Neural crest cell (in vitro differentiated cells): ENCODE measurements around the gene ZNF341. TPM values are rescaled to one million over a fixed set of nuclear protein-coding genes. Genes with fewer than 3 reads are reported as not detected.

Source experiments
- DNase-seq: peaks from one replicate; pipeline ENCODE4 v3.0.0; 2021; ENCODE audit warnings: low read depth, mixed read lengths, low spot score
- H3K27ac Mint-ChIP-seq: one replicate; pipeline ENCODE4 v1.8.0; 2021; ENCODE audit warnings: mild to moderate bottlenecking, mixed read lengths; ENCODE audit not compliant: unreplicated experiment
- H3K27me3 Mint-ChIP-seq: 2 replicates; pipeline ENCODE4 v1.8.0; 2021; ENCODE audit warnings: low read depth, mild to moderate bottlenecking, mixed read lengths
- H3K36me3 Mint-ChIP-seq: 2 replicates; pipeline ENCODE4 v1.8.0; 2021; ENCODE audit warnings: low read depth, mild to moderate bottlenecking, mixed read lengths
- H3K4me1 Mint-ChIP-seq: 2 replicates; pipeline ENCODE4 v1.8.0; 2021; ENCODE audit warnings: mixed read lengths
- H3K4me3 Mint-ChIP-seq: one replicate; pipeline ENCODE4 v1.8.0; 2021; ENCODE audit warnings: mild to moderate bottlenecking, mixed read lengths
- H3K9me3 Mint-ChIP-seq: 2 replicates; pipeline ENCODE4 v1.8.0; 2021; ENCODE audit warnings: mixed read lengths
- CTCF ChIP-seq: fragments of 200-600 bp; sonication (generic); conservative IDR thresholded peaks from 2 replicates; pipeline ENCODE4 v1.5.0; 2021; ENCODE audit warnings: antibody characterized with exemption, mild to moderate bottlenecking
- total RNA-seq: library from RNA; stranded (reverse); gene quantifications from 2 replicates; pipeline ENCODE4 v1.2.1, GENCODE V29; 2021

The ZNF341 gene
- total RNA-seq, 1 donor from 2014 or later, result 5.1 TPM

GRCh38 chr20:33796263-33796906 is 64.6 kb downstream of the ZNF341 start:
- Mint-ChIP-seq H3K9me3 (no peaks in the 10 kb centered on the region), H3K4me1 (no peaks in the 10 kb centered on the region), H3K4me3 (no peak overlapping the region), H3K36me3 (no peaks in the 10 kb centered on the region), H3K27me3 (no peaks in the 10 kb centered on the region), H3K27ac (no peak overlapping the region)
- no peak for TF ChIP-seq CTCF
- no peak for DNase-seq

- no peak for TF ChIP-seq CTCF
Observed at GRCh38 chr20:33796907-33797544, 65.2 kb downstream of the ZNF341 start.

DNA sequence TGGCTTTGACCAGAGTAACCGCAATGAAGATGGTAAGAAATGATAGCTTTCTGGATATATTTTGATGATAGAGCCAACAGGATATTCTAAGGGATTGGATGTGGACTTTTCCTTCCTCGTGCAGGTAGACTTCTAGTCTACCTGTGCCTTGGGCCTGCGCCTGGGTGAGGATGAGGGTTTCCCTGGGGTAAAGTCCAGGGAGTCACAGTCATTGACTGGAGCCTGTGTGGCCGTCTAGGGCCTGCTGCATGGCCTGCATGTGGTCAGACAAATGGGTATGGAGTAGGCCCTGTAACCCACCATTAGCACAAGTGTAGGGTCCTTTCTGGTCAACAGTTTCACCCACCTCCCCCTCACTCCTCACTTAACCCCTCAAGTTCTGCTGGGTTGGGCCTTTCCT is 66.6 kb downstream of the ZNF341 start:
- no peak for DNase-seq
- no peaks in the 10 kb centered on the region for H3K4me1 Mint-ChIP-seq
- H3K27ac Mint-ChIP-seq, result no peak overlapping the region
- no peak for TF ChIP-seq CTCF
- H3K9me3 Mint-ChIP-seq, result no peaks in the 10 kb centered on the region
- no peak overlapping the region for H3K4me3 Mint-ChIP-seq
- no peaks in the 10 kb centered on the region for H3K36me3 Mint-ChIP-seq
- H3K27me3 Mint-ChIP-seq, result no peaks in the 10 kb centered on the region

More at GRCh38 chr20:33796907-33797544, 65.2 kb downstream of the ZNF341 start:
- no peaks in the 10 kb centered on the region for H3K4me1 Mint-ChIP-seq
- H3K4me3 Mint-ChIP-seq, result no peak overlapping the region
- no peak overlapping the region for H3K27ac Mint-ChIP-seq
- no peaks in the 10 kb centered on the region for H3K27me3 Mint-ChIP-seq
- DNase-seq, result no peak
- no peaks in the 10 kb centered on the region for H3K36me3 Mint-ChIP-seq
- no peaks in the 10 kb centered on the region for H3K9me3 Mint-ChIP-seq

- Mint-ChIP-seq H3K27ac (no peak overlapping the region), H3K27me3 (peaks cover 2% of the 10 kb centered on the region), H3K4me1 (no peaks in the 10 kb centered on the region), H3K9me3 (no peaks in the 10 kb centered on the region), H3K36me3 (no peaks in the 10 kb centered on the region), H3K4me3 (no peak overlapping the region)
- no peak for DNase-seq
- no peak for TF ChIP-seq CTCF
Observed at GRCh38 chr20:33803921-33804337, 72.1 kb downstream of the ZNF341 start.

DNA sequence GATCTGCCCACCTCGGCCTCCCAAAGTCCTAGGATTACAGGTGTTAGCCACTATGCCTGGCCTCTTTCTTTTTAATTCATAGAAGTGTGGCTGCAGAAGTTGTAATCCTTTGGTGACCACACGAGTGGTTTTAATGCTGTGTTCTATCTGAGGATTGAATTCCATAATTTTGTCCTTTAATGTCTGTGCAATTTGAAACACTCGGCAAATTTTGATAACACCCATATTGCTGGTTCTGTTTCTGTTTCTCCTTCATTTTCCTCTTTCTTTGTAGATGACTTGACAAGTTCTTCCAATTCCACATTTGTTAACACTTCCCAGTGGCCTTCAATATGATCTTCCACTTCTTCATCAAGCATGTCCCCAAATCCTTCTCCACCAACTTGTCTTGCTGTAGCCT is 76.6 kb downstream of the ZNF341 start:
- no peak overlapping the region for H3K27ac Mint-ChIP-seq

More for the DNA sequence above, 76.6 kb downstream of the ZNF341 start:
- Mint-ChIP-seq H3K27me3 (peaks cover 2% of the 10 kb centered on the region), H3K9me3 (no peaks in the 10 kb centered on the region), H3K4me3 (no peak overlapping the region), H3K4me1 (peaks cover 24% of the 10 kb centered on the region), H3K36me3 (no peaks in the 10 kb centered on the region)
- DNase-seq, result no peak
- no peak for TF ChIP-seq CTCF
